Measurements from ENCODE around the gene CRYZ.
"Not testable (repeated sequence)": the region's sequence is repeated elsewhere in the genome, so short reads cannot be mapped to it uniquely, and the experiment has no call there.

The CRYZ gene, protein sequence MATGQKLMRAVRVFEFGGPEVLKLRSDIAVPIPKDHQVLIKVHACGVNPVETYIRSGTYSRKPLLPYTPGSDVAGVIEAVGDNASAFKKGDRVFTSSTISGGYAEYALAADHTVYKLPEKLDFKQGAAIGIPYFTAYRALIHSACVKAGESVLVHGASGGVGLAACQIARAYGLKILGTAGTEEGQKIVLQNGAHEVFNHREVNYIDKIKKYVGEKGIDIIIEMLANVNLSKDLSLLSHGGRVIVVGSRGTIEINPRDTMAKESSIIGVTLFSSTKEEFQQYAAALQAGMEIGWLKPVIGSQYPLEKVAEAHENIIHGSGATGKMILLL

GRCh38 chr1:74732960-74733603 lies at the start of gene CRYZ, which contains the start of gene TYW3:
TSS of gene CRYZ (minus strand) at chr1:74733050. CDS start at chr1:74724821, 8,229 bp downstream.
TSS of gene TYW3 (plus strand) at chr1:74733152. CDS start at chr1:74733245, 93 bp downstream.
- peak; percentile 87 for DNase-seq

- no peak for DNase-seq
These were observed 47.7 kb upstream of the CRYZ start for GRCh38 chr1:74780594-74780993.

- no peak for DNase-seq
These were observed 46.9 kb upstream of the CRYZ start for GRCh38 chr1:74779750-74780149.

- DNase-seq, result no peak
These were observed 44.7 kb upstream of the CRYZ start for GRCh38 chr1:74777525-74777924.

DNA sequence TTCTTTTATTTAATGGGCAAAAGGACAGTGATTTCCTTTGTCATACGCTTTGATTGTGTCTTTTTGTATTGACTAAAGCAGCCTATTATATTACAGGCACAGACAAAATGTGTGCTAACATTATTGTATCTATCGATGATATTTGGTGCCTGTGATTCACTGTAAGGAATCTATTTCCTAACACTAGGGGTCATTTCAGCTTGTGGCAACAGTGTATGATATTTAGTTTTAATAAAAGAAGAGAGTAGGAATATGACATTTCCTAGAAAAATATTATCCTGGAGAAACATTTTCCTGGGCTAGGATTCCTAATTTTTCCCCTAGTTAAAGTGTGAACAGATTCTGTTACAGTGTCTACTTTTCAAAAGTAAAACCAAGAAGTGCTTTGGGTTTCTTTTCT lies 42.9 kb upstream of the CRYZ start:
- peak; percentile 25 for DNase-seq

- DNase-seq, result no peak
These were observed 40.7 kb upstream of the CRYZ start for GRCh38 chr1:74773582-74773981.

GRCh38 chr1:74772945-74773344 lies 40.1 kb upstream of the CRYZ start:
- no peak for DNase-seq

GRCh38 chr1:74771913-74772515 lies 39.2 kb upstream of the CRYZ start:
- DNase-seq, result peak; percentile 39

- DNase-seq, result no peak
These were observed 34.6 kb upstream of the CRYZ start for GRCh38 chr1:74767490-74767889.

DNA sequence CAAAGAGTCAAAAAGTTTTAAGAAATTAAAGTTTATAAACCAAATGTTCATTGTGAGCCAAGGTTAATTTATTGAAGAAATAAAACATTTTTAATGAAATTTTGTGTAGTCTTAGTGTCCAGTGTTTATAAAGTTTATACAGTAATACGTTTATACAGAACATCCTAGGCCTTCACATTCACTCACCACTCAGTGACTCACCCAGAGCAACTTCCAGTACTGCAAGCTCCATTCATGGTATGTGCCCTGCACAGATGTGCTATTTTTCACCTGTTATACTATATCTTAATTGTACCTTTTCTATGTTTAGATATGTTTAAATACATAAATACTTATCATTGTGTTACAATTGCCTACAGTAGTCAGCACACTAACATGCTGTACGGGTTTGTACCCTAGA lies 33.7 kb upstream of the CRYZ start:
- no peak for DNase-seq

DNA sequence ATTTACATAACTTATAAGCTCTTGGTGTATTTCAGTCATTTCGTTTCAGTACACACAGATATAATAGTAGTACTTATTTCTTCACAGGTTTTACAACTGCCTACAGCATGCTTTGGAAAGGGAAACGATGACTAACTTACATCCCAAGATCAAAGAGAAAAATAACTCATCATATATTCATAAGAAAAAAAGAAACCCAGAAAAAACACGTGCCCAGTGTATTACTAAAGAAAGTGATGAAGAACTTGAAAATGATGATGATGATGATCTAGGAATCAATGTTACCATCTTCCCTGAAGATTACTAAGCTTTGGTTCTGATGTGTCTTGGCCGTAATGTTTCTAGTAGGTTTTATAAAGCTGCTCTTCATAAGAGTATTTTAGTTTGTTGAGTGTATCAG lies 31.0 kb upstream of the CRYZ start:
- no peak for DNase-seq

DNA sequence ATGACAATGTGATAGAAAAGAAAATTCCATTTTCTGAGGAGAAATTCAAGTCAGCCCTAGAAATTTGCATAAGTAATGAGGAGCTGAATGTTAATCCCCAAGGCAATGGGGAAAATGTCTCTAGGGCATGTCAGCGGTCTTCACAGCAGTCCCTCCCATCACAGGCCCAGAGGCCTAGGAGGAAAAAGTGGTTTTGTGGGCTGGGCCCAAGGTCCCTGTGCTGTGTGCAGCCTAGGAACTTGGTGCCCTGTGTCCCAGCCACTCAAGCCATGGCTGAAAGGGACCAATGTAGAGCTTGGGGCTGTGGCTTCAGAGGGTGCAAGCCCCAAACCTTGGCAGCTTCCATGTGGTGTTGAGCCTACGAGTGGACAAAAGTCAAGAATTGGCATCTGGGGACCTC lies 23.8 kb upstream of the CRYZ start:
- DNase-seq, result not testable (repeated sequence)

GRCh38 chr1:74755475-74755874 lies 22.6 kb upstream of the CRYZ start:
- DNase-seq, result no peak

- no peak for DNase-seq
These were observed 20.3 kb upstream of the CRYZ start for GRCh38 chr1:74753104-74753503.

DNA sequence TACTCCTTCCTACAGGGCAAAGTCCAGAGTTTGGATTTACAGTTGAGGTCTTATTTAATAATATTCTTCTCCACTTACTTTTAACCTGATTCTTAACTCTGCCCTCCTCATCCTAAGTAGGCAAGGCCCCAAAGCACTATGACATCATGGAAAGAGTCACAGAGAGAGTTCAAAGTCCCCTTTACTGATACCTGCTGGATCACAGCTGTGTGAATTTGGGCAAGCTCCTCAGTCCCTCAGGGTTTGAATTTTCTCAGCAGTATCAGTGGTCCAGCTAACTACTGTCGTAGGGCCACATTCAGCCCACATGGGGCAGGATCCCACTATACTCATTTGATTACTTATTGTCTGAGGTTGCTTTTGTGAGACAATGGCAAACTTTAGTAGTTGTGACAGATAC lies 16.1 kb upstream of the CRYZ start:
- no peak for DNase-seq

GRCh38 chr1:74745247-74745646 lies 12.4 kb upstream of the CRYZ start:
- DNase-seq, result not testable (repeated sequence)

- not testable (repeated sequence) for DNase-seq
These were observed 7.6 kb upstream of the CRYZ start for GRCh38 chr1:74740307-74740980.

GRCh38 chr1:74737333-74737732 lies 4.5 kb upstream of the CRYZ start:
- no peak for DNase-seq

DNA sequence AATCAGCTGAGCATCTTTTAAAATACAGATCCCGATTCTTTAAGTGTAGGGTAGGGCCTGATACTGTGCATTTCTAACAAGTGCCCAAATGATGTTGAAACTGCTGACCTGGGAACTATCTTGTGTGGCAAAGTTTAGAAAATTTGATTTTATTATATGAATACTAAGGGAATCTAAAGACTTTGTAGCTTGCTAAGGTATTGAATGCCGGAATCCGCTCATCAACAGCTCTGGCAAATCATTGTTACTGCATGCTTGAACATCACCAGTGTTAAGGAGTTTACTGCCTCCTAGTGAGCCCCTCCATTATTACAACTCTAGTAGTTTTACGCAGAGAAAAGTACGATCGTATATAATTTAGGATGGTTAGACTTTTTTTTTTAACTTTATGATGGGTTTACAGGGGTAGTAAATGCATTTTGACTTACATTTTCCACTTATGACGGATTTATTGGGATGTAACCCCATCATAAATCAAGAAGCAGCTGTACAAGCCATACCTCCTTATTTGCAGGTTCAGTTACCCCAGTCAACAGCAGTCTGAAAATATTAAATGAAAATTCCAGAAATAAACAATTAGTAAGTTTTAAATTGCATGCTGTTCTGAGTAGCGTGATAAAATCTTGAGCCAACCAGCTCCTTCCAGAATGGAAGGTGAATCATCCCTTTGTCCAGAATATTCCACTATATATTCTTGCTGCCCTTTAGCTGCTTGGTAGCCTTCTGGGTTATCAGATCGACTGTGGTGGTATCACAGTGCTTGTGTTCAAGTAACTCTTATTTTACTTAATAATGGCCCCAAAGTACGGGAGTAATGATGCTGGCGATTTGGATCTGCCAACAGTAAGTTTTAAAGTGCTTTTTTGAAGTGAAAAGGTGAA lies 994 bp upstream of the CRYZ start:
- DNase-seq, result peak; percentile 64

GRCh38 chr1:74732071-74732946 lies 541 bp downstream of the CRYZ start:
- DNase-seq, result not testable (repeated sequence)

GRCh38 chr1:74731399-74732052 lies 1.3 kb downstream of the CRYZ start:
- DNase-seq, result no peak

Data from NCI-H1092 treated with DMSO at 0.1 percent for 48 hours (cell line).